ENCODE measurements around the gene CTDP1. TPM values are rescaled to one million over a fixed set of nuclear protein-coding genes. Genes with fewer than 3 reads are reported as not detected.

Gene CTDP1
- total RNA-seq, 1 donor from 2014 or later, result 25.2 TPM

- H3K27ac ChIP-seq, result no peak overlapping the region
- peaks cover 80% of the 10 kb centered on the region for H3K27me3 ChIP-seq (ENCODE audit: low read depth)
- no peaks in the 10 kb centered on the region for H3K36me3 ChIP-seq
- H3K4me1 ChIP-seq, result peaks cover 22% of the 10 kb centered on the region
- DNase-seq (peak; percentile 43), ATAC-seq (no peak)
- no peaks in the 10 kb centered on the region for H3K9me3 ChIP-seq
- no peak for TF ChIP-seq CTCF (IDR thresholded peaks at IDR 0.05)
- H3K4me3 ChIP-seq, result no peak overlapping the region
- intact Hi-C loops (cut with DNase I), result no loop called here
These were observed 109.1 kb downstream of the CTDP1 start for GRCh38 chr18:79788734-79789085.

- peaks cover 74% of the 10 kb centered on the region for H3K27me3 ChIP-seq (ENCODE audit: low read depth)
- DNase-seq, result no peak
- ATAC-seq, result no peak
- no peak for TF ChIP-seq CTCF (IDR thresholded peaks at IDR 0.05)
- no peaks in the 10 kb centered on the region for H3K36me3 ChIP-seq
- H3K9me3 ChIP-seq, result no peaks in the 10 kb centered on the region
- H3K4me1 ChIP-seq, result peaks cover 22% of the 10 kb centered on the region
- H3K4me3 ChIP-seq, result no peak overlapping the region
- H3K27ac ChIP-seq, result no peak overlapping the region
- intact Hi-C loops (cut with DNase I), result no loop called here
These were observed 109.7 kb downstream of the CTDP1 start for GRCh38 chr18:79789091-79789891.

- peaks cover 22% of the 10 kb centered on the region for H3K4me1 ChIP-seq
- no peak overlapping the region for H3K27ac ChIP-seq
- no peaks in the 10 kb centered on the region for H3K36me3 ChIP-seq
- peaks cover 65% of the 10 kb centered on the region for H3K27me3 ChIP-seq (ENCODE audit: low read depth)
- intact Hi-C loops (cut with DNase I), result no loop called here
- DNase-seq, result no peak
- no peak for ATAC-seq
- no peak for TF ChIP-seq CTCF (IDR thresholded peaks at IDR 0.05)
- no peak overlapping the region for H3K4me3 ChIP-seq
- H3K9me3 ChIP-seq, result no peaks in the 10 kb centered on the region
These were observed 110.6 kb downstream of the CTDP1 start for GRCh38 chr18:79789901-79790890.

- H3K27ac ChIP-seq, result peak overlapping the region; percentile 51
- ATAC-seq (peak; percentile 84 to 85), DNase-seq (no peak)
- H3K27me3 ChIP-seq (ENCODE audit: low read depth), result peaks cover 54% of the 10 kb centered on the region
- H3K4me3 ChIP-seq, result peak overlapping the region; percentile 4
- H3K4me1 ChIP-seq, result peaks cover 22% of the 10 kb centered on the region
- intact Hi-C loops (cut with DNase I), result no loop called here
- H3K9me3 ChIP-seq, result no peaks in the 10 kb centered on the region
- H3K36me3 ChIP-seq, result no peaks in the 10 kb centered on the region
- no peak for TF ChIP-seq CTCF (IDR thresholded peaks at IDR 0.05)
These were observed 111.7 kb downstream of the CTDP1 start for GRCh38 chr18:79790996-79791972.
